GM12873 (cell line): ENCODE measurements around the gene COL20A1.

Experiments used
- CTCF ChIP-seq: IDR thresholded peaks from 2 replicates; pipeline ENCODE4 v1.5.1; 2012; ENCODE audit warnings: low read depth, mild to moderate bottlenecking, moderate library complexity, low read length, control low read depth; ENCODE audit not compliant: insufficient read depth; ENCODE audit errors: missing control alignments

Gene COL20A1

GRCh38 chr20:63377256-63377941 is 84.4 kb downstream of the COL20A1 start:
- no peak for TF ChIP-seq CTCF

- no peak for TF ChIP-seq CTCF
These were observed 85.0 kb downstream of the COL20A1 start for GRCh38 chr20:63377951-63378381.

GRCh38 chr20:63378626-63379025 is 85.6 kb downstream of the COL20A1 start:
- TF ChIP-seq CTCF = no peak

- no peak for TF ChIP-seq CTCF
These were observed 86.3 kb downstream of the COL20A1 start for GRCh38 chr20:63379296-63379695.

GRCh38 chr20:63380346-63380870 is 87.4 kb downstream of the COL20A1 start:
- no peak for TF ChIP-seq CTCF

- TF ChIP-seq CTCF = peak; percentile 94
These were observed 88.9 kb downstream of the COL20A1 start for GRCh38 chr20:63381781-63382431.

- TF ChIP-seq CTCF = no peak
These were observed 89.7 kb downstream of the COL20A1 start for GRCh38 chr20:63382551-63383300.
